GM12892 (cell line): ENCODE measurements around the gene CPS1.

ENCODE experiments used
- DNase-seq: peaks from one replicate; pipeline ENCODE4 v3.0.0; 2011; ENCODE audit not compliant: insufficient read length
- FAIRE-seq: peaks from 2 replicates; lab custom pipeline; 2011; peaks lifted over from hg19 to GRCh38; lab: Jason Lieb, UNC
- POLR2A ChIP-seq: IDR thresholded peaks from 2 replicates; pipeline ENCODE4 v1.6.1; 2011; ENCODE audit warnings: low read depth, low read length, control low read depth
- POLR2AphosphoS5 ChIP-seq: IDR thresholded peaks from 2 replicates; pipeline ENCODE4 v1.6.1; 2011; ENCODE audit warnings: low read depth, low read length, control low read depth
- TAF1 ChIP-seq: IDR thresholded peaks from 2 replicates; pipeline ENCODE4 v1.6.1; 2011; ENCODE audit warnings: low read depth, mild to moderate bottlenecking, control low read depth, low read length, borderline replicate concordance

Gene CPS1

DNA sequence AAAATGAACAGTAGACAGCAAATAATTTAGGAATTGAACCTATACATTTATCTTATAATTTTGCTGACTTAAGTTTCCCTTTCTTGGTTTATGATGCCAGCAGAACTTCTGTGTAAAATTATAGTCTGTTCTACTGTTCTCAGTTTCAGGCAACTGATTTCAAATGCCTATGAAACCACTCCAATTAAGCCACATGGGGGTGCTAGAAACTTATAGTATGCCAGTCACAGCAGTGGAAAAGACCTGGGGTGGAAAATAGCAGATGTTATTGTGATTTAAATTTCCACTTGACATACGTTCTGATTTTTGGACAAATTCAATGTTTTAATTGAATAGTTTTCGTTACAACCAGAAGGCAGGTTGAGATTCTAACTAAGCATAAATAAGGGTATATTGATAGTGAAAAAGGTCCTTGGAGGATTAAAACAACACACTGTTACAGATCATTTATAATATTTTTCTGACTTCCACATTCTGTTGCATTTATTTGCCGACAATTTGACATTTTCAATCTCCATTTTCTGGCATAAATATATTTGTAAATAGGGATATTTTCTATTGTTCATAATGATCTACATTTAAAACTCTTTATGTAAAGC is 61.4 kb downstream of the CPS1 start:
- DNase-seq, result no peak
- no peak for TF ChIP-seq POLR2A
- TF ChIP-seq POLR2AphosphoS5, result no peak
- TF ChIP-seq TAF1, result no peak
- FAIRE-seq, result peak; percentile 14

DNA sequence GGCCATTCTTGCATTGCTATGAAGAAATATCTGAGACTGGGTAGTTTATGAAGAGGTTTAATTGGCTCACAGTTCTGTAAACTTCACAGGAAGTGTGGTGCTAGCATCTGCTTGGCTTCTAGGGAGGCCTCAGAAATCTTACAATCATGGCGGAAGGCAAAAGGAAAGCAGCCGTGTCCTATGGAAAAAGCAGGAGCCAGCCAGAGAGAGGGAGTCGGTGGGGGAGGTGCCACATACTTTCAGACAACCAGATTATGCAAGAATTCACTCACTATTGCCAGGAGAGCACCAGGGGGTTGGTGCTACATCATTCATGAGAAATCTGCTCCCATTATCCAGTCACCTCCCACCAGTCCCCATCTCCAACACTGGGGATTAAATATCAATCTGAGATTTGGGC is 64.1 kb downstream of the CPS1 start:
- TF ChIP-seq TAF1 (no peak), POLR2AphosphoS5 (no peak)
- DNase-seq, result no peak
- FAIRE-seq, result no peak

- FAIRE-seq (no peak), DNase-seq (no peak)
- TF ChIP-seq POLR2AphosphoS5 (no peak), TAF1 (no peak), POLR2A (no peak)
Measured at GRCh38 chr2:210623506-210623905, 67.1 kb downstream of the CPS1 start.

GRCh38 chr2:210626849-210627248 is 70.5 kb downstream of the CPS1 start:
- DNase-seq (no peak), FAIRE-seq (no peak)
- TF ChIP-seq POLR2A (no peak), TAF1 (no peak), POLR2AphosphoS5 (no peak)

DNA sequence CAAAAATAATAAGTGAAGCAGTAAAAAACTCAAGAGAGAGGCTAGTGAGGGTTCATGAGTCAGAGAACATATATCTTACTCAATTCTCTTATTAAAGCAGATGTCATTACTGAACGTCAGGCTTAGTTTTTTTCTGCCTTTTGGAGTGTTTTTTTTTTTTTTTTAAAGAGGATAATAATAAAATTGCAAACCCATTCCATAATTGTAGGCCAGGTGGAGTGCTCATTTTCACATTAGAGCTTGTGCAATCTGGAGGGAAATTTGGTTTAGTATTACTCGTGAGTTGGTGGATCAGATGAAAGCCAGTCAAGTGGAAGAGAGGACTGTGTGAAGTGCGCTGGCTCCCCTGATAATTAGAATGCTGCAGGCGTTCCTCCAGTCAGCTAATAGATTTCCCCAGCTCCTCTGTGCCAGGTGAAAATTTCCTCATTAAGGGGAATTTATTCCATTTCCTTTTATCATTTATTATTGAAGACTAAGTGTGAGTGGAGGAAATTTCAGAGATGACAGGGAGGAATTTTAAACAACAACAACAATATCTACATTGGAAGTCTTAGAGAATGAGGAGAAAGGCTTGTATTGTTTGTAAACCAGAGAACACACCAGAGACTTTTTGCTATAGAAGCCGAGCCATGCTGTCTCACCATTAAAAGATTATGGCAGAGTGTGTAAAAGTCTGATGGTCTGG is 74.6 kb downstream of the CPS1 start:
- FAIRE-seq (no peak), DNase-seq (no peak)
- TF ChIP-seq POLR2A (no peak), POLR2AphosphoS5 (no peak), TAF1 (no peak)

- DNase-seq (no peak), FAIRE-seq (peak; percentile 67)
- TF ChIP-seq POLR2A (no peak), TAF1 (no peak), POLR2AphosphoS5 (no peak)
Measured at GRCh38 chr2:210633699-210634098, 77.3 kb downstream of the CPS1 start.

DNA sequence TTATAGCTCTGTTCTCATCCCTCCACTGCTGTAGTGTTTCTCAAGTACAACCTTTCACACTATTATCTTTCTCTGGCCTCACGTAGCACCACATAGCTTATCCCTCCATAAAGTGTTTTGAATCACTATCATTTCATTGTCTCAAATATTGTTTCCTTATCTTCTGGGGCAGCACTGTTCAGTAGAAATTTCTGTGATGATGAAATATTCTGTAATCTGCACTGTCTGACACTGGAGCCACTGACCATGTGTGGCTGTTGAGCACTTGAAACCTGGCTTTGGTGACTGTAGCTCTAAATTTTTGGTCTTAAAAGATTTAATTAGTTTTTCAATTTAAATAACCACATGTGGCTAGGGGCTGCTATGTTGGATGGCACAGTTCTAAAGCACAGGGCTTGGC is 78.9 kb downstream of the CPS1 start:
- no peak for FAIRE-seq
- DNase-seq, result no peak
- TF ChIP-seq POLR2AphosphoS5, result no peak

GRCh38 chr2:210642333-210642732 is 85.9 kb downstream of the CPS1 start:
- TF ChIP-seq TAF1, result no peak
- FAIRE-seq, result no peak

DNA sequence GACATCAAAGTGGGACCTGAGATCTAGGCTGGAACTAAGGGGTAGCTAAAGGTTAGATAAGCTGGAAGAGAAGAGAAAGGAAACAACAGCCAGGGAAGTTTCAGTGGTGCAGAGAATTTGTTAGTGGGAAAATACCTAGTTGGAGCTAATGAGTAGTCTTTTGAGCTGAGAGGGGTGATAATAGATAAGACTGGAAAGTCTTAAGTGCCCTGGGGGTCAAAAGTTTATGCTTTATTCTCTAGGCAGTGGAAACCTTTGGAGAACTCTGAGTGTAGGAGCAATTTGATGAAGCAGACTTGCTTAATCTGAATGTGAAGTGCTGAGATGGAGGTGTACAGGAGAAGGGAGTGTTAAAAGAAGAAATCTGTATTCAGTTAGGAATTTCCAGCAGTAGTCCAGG is 90.8 kb downstream of the CPS1 start:
- FAIRE-seq (no peak), DNase-seq (no peak)
- TF ChIP-seq TAF1 (no peak), POLR2A (no peak), POLR2AphosphoS5 (no peak)

More at GRCh38 chr2:210642333-210642732, 85.9 kb downstream of the CPS1 start:
- DNase-seq, result no peak

DNA sequence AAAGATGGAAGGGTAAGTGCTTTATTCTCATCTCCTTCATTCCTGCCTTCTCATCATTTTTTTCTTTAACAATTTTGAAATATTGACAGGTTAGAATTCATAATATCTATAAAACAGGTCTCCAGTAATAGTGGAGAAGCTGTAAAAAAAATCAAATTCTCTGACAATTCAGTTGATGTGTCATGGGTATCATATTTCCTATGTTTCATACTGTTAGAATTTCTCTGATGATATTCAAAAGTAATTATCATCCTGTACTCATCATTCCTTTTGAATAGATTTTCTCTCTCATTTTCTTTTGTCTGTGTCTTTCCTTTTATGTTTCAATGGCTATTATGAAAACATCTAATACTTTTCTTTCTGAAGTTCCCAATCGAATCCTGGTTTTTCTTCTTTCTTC is 97.7 kb downstream of the CPS1 start:
- TF ChIP-seq TAF1, result no peak
- no peak for TF ChIP-seq POLR2A
- no peak for TF ChIP-seq POLR2AphosphoS5
- DNase-seq, result no peak
- no peak for FAIRE-seq

GRCh38 chr2:210655229-210655975 is 99.0 kb downstream of the CPS1 start:
- FAIRE-seq (no peak), DNase-seq (no peak)
- TF ChIP-seq TAF1 (no peak), POLR2AphosphoS5 (no peak), POLR2A (no peak)

- DNase-seq, result no peak
- TF ChIP-seq POLR2A (no peak), POLR2AphosphoS5 (no peak), TAF1 (no peak)
- no peak for FAIRE-seq
Measured at GRCh38 chr2:210657874-210658273, 101.5 kb downstream of the CPS1 start.

DNA sequence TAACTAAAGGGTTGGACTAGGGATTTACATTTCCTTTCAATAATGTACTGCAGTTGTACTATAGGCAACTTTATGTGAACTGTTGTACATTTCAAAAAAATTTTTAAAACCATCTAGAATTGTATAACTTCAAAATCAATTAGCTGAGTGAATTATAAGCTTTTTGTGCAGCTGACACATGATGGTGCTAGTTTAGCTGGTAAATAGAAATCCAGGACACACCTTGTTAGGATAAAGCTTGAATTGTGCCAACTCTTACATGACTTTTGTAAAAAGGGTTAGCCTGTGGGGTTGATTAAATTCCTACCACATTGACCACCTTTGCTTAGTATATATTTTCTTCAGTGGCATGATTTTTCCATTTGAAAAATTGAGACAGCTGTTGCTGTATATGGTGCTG is 104.4 kb downstream of the CPS1 start:
- TF ChIP-seq POLR2A, result no peak
- TF ChIP-seq POLR2AphosphoS5, result no peak
- no peak for TF ChIP-seq TAF1
- FAIRE-seq (no peak), DNase-seq (no peak)
